ENCODE results near the gene HEATR9. TPM values are rescaled to one million over a fixed set of nuclear protein-coding genes. Genes with fewer than 3 reads are reported as not detected.

Gene HEATR9
- polyA plus RNA-seq, 3 donors = not detected

GRCh38 chr17:35865412-35866340 lies 3.0 kb downstream of the HEATR9 start:
- WGBS (ENCODE audit: insufficient coverage) = 67% methylated on average over 1 of the region's 3 CpGs
- peak overlapping the region in 1 of 7 donors; percentile 38 for H3K27ac Mint-ChIP-seq
- no peak overlapping the region for H2AFZ ChIP-seq (ENCODE audit: insufficient read depth, low read depth, low read length, poor library complexity, severe bottlenecking)

GRCh38 chr17:35864853-35865252 lies 3.8 kb downstream of the HEATR9 start:
- no peaks in the 10 kb centered on the region for H3K36me3 ChIP-seq (replicated peaks in 1 of 2; ENCODE audit: control insufficient read depth in 1 of 2, insufficient read depth in 2 of 2, low read length in 2 of 2)
- WGBS (ENCODE audit: insufficient coverage) = 100% methylated on average over 5 of the region's 7 CpGs
- intact Hi-C loops (cut with micrococcal nuclease) = no loop called here
- H3K27me3 ChIP-seq (ENCODE audit: control insufficient read depth in 2 of 2, insufficient read depth in 2 of 2, low read length in 2 of 2) = no peaks in the 10 kb centered on the region
- no peaks in the 10 kb centered on the region for H3K36me3 Mint-ChIP-seq
- H3K27ac ChIP-seq (ENCODE audit: low read depth in 1 of 2, low read length in 2 of 2) = no peak overlapping the region
- H4K20me1 ChIP-seq (ENCODE audit: insufficient read depth, low read length) = no peaks in the 10 kb centered on the region
- no peak overlapping the region for H3K4me3 ChIP-seq (replicated peaks in 1 of 3; ENCODE audit: low read depth in 2 of 3, low read length in 3 of 3)
- no peaks in the 10 kb centered on the region for H3K9me3 ChIP-seq (replicated peaks in 1 of 2; ENCODE audit: control insufficient read depth in 1 of 2, insufficient read depth in 1 of 2, low read length in 2 of 2)
- peaks cover 19% of the 10 kb centered on the region for H3K4me1 Mint-ChIP-seq
- peaks cover 0 to 2% (median 0%) of the 10 kb centered on the region in 7 donors for H3K9me3 Mint-ChIP-seq
- no peak overlapping the region for H2AFZ ChIP-seq (ENCODE audit: insufficient read depth, low read depth, low read length, poor library complexity, severe bottlenecking)
- no peak overlapping the region for H3K4me3 Mint-ChIP-seq
- no peaks in the 10 kb centered on the region for H3K79me2 ChIP-seq (ENCODE audit: insufficient read depth, low read length)
- no peak overlapping the region for H3K9ac ChIP-seq (ENCODE audit: insufficient read depth, low read length, poor library complexity, severe bottlenecking)
- H3K4me2 ChIP-seq (replicated peaks; ENCODE audit: extremely low read depth, low read length, poor library complexity, severe bottlenecking) = no peak overlapping the region
- H3K4me1 ChIP-seq (ENCODE audit: control insufficient read depth in 1 of 2, insufficient read depth in 2 of 2, low read length in 2 of 2) = peaks cover 9 to 19% of the 10 kb centered on the region in 2 donors
- no peak for TF ChIP-seq CTCF (IDR thresholded peaks at IDR 0.05)
- H3K27me3 Mint-ChIP-seq (ENCODE audit: low read depth in 3 of 3) = peaks cover 0 to 2% (median 0%) of the 10 kb centered on the region in 3 donors
- DNase-seq = no peak
- H3K27ac Mint-ChIP-seq = peak overlapping the region in 1 of 7 donors; percentile 17

More at GRCh38 chr17:35865412-35866340, 3.0 kb downstream of the HEATR9 start:
- Mint-ChIP-seq H3K36me3 (no peaks in the 10 kb centered on the region), H3K27me3 (ENCODE audit: low read depth in 3 of 3) (peaks cover 0 to 2% (median 0%) of the 10 kb centered on the region in 3 donors), H3K4me3 (no peak overlapping the region), H3K9me3 (peaks cover 0 to 2% (median 0%) of the 10 kb centered on the region in 7 donors), H3K4me1 (peaks cover 17% of the 10 kb centered on the region)
- H3K4me1 ChIP-seq (ENCODE audit: control insufficient read depth in 1 of 2, insufficient read depth in 2 of 2, low read length in 2 of 2) = peaks cover 9 to 16% of the 10 kb centered on the region in 2 donors
- peak in 1 of 3 donors; percentile 15 for DNase-seq
- H3K4me2 ChIP-seq (replicated peaks; ENCODE audit: extremely low read depth, low read length, poor library complexity, severe bottlenecking) = no peak overlapping the region
- H3K27ac ChIP-seq (ENCODE audit: low read depth in 1 of 2, low read length in 2 of 2) = peak overlapping the region in 1 of 2 donors; percentile 33
- H3K9me3 ChIP-seq (replicated peaks in 1 of 2; ENCODE audit: control insufficient read depth in 1 of 2, insufficient read depth in 1 of 2, low read length in 2 of 2) = no peaks in the 10 kb centered on the region
- H3K36me3 ChIP-seq (replicated peaks in 1 of 2; ENCODE audit: control insufficient read depth in 1 of 2, insufficient read depth in 2 of 2, low read length in 2 of 2) = no peaks in the 10 kb centered on the region
- no peaks in the 10 kb centered on the region for H4K20me1 ChIP-seq (ENCODE audit: insufficient read depth, low read length)
- no peaks in the 10 kb centered on the region for H3K27me3 ChIP-seq (ENCODE audit: control insufficient read depth in 2 of 2, insufficient read depth in 2 of 2, low read length in 2 of 2)
- no peaks in the 10 kb centered on the region for H3K79me2 ChIP-seq (ENCODE audit: insufficient read depth, low read length)
- H3K4me3 ChIP-seq (replicated peaks in 1 of 3; ENCODE audit: low read depth in 2 of 3, low read length in 3 of 3) = no peak overlapping the region
- no peak for TF ChIP-seq CTCF (IDR thresholded peaks at IDR 0.05)
- H3K9ac ChIP-seq (ENCODE audit: insufficient read depth, low read length, poor library complexity, severe bottlenecking) = no peak overlapping the region
- intact Hi-C loops (cut with micrococcal nuclease) = no loop called here
